ENCODE results near the gene CD300LB.
"Not testable (repeated sequence)": the region's sequence is repeated elsewhere in the genome, so short reads cannot be mapped to it uniquely, and the experiment has no call there.

DNA sequence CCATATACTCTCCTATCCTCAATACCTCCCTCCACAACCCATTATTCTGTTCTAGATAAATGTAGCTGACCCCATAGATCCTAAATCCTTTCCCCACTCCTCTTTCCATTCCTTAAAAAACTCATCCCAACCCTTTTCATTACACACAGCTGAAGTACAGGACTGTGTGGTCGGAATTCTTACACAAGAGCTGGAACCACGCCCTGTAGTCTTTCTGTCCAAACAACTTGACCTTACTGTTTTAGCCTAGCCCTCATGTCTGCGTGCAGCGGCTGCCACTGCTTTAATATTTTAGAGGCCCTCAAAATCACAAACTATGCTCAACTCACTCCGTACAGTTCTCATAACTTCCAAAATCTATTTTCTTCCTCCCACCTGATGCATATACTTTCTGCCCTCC lies 27.3 kb downstream of the CD300LB start:
- TF ChIP-seq, protein P1, sequence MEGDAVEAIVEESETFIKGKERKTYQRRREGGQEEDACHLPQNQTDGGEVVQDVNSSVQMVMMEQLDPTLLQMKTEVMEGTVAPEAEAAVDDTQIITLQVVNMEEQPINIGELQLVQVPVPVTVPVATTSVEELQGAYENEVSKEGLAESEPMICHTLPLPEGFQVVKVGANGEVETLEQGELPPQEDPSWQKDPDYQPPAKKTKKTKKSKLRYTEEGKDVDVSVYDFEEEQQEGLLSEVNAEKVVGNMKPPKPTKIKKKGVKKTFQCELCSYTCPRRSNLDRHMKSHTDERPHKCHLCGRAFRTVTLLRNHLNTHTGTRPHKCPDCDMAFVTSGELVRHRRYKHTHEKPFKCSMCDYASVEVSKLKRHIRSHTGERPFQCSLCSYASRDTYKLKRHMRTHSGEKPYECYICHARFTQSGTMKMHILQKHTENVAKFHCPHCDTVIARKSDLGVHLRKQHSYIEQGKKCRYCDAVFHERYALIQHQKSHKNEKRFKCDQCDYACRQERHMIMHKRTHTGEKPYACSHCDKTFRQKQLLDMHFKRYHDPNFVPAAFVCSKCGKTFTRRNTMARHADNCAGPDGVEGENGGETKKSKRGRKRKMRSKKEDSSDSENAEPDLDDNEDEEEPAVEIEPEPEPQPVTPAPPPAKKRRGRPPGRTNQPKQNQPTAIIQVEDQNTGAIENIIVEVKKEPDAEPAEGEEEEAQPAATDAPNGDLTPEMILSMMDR (optimal IDR thresholded peaks at IDR 0.05 in 1 of 3, IDR thresholded peaks at IDR 0.05 in 1 of 3, conservative IDR thresholded peaks at IDR 0.05 in 1 of 3; ENCODE audit: extremely low read depth in 1 of 3, insufficient read depth in 2 of 3, low read length in 3 of 3), result not testable (repeated sequence)
- not testable (repeated sequence) for TF ChIP-seq EZH2 (IDR thresholded peaks at IDR 0.05; ENCODE audit: low read length)

Measured in keratinocyte (primary cell).